ENCODE results near the gene OPN1LW.
"Not testable (repeated sequence)": the region's sequence is repeated elsewhere in the genome, so short reads cannot be mapped to it uniquely, and the experiment has no call there.

Gene OPN1LW

GRCh38 chrX:154140742-154141141 lies 3.3 kb upstream of the OPN1LW start:
- DNase-seq (ENCODE audit: low read depth) = no peak
- TF ChIP-seq CTCF (IDR thresholded peaks at IDR 0.05; ENCODE audit: low read depth, low read length, missing control alignments) = no peak
- in situ Hi-C loops (cut with HindIII; ENCODE audit: low sequenced_read_pairs) = no loop called here
- H3K4me3 ChIP-seq (ENCODE audit: low read depth, low read length) = no peak overlapping the region

- in situ Hi-C loops (cut with HindIII; ENCODE audit: low sequenced_read_pairs) = no loop called here
- DNase-seq (ENCODE audit: low read depth) = no peak
- no peak for TF ChIP-seq CTCF (IDR thresholded peaks at IDR 0.05; ENCODE audit: low read depth, low read length, missing control alignments)
- no peak overlapping the region for H3K4me3 ChIP-seq (ENCODE audit: low read depth, low read length)
These were observed 1.7 kb upstream of the OPN1LW start for GRCh38 chrX:154142386-154142785.

GRCh38 chrX:154142950-154143745 lies 895 bp upstream of the OPN1LW start:
- in situ Hi-C loops (cut with HindIII; ENCODE audit: low sequenced_read_pairs) = no loop called here
- H3K4me3 ChIP-seq (ENCODE audit: low read depth, low read length) = no peak overlapping the region
- no peak for DNase-seq (ENCODE audit: low read depth)
- TF ChIP-seq CTCF (IDR thresholded peaks at IDR 0.05; ENCODE audit: low read depth, low read length, missing control alignments) = no peak

GRCh38 chrX:154151030-154151429 lies 7.0 kb downstream of the OPN1LW start:
- in situ Hi-C loops (cut with HindIII; ENCODE audit: low sequenced_read_pairs); H3K4me3 ChIP-seq (ENCODE audit: low read depth, low read length); DNase-seq (ENCODE audit: low read depth): not testable (repeated sequence)

GRCh38 chrX:154156221-154156620 lies 12.2 kb downstream of the OPN1LW start:
- DNase-seq (ENCODE audit: low read depth); in situ Hi-C loops (cut with HindIII; ENCODE audit: low sequenced_read_pairs); H3K4me3 ChIP-seq (ENCODE audit: low read depth, low read length): not testable (repeated sequence)

- DNase-seq (ENCODE audit: low read depth); H3K4me3 ChIP-seq (ENCODE audit: low read depth, low read length); in situ Hi-C loops (cut with HindIII; ENCODE audit: low sequenced_read_pairs): not testable (repeated sequence)
These were observed 13.2 kb downstream of the OPN1LW start for GRCh38 chrX:154157207-154157606.

DNA sequence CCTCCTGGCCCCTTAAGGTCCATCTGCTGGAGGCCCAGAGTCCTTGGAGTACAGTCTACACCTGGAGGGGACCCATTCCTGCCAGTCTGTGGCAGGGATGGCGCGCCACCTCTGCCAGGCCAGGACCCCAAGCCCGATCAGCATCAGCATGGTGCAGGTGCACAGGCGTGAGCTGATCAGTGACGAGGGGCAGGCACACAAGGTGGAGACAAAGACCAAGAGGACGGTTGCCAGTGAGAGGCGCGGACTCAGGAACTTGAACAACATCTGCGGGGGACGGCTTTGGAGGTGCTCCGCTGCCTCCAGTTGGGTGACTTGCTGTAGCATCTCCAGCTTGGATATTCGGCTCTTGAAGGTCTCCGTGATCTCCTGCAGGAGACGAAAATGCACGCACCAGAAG lies 15.3 kb downstream of the OPN1LW start:
- H3K4me3 ChIP-seq (ENCODE audit: low read depth, low read length); DNase-seq (ENCODE audit: low read depth); in situ Hi-C loops (cut with HindIII; ENCODE audit: low sequenced_read_pairs): not testable (repeated sequence)

GRCh38 chrX:154164902-154165301 lies 20.9 kb downstream of the OPN1LW start:
- DNase-seq (ENCODE audit: low read depth); in situ Hi-C loops (cut with HindIII; ENCODE audit: low sequenced_read_pairs); H3K4me3 ChIP-seq (ENCODE audit: low read depth, low read length): not testable (repeated sequence)

DNA sequence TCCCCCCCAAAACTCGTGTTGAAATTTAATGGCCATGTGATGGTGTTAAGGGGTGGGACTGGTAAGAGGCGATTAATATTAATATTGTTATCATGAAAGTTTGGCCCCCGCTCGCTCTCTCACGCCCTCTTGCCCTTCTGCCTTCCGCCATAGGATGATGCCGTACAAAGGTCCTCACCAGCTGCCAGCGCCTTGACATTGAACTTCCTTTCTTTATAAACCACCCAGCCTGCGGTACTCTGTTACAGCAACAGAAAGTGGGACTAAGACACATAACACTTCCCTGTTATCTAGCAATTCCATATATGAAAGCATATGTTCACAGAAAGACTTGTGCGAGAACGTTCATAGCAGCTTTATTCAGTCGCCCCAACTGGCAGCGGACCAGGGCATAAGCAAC lies 24.3 kb downstream of the OPN1LW start:
- in situ Hi-C loops (cut with HindIII; ENCODE audit: low sequenced_read_pairs); DNase-seq (ENCODE audit: low read depth); H3K4me3 ChIP-seq (ENCODE audit: low read depth, low read length): not testable (repeated sequence)

DNA sequence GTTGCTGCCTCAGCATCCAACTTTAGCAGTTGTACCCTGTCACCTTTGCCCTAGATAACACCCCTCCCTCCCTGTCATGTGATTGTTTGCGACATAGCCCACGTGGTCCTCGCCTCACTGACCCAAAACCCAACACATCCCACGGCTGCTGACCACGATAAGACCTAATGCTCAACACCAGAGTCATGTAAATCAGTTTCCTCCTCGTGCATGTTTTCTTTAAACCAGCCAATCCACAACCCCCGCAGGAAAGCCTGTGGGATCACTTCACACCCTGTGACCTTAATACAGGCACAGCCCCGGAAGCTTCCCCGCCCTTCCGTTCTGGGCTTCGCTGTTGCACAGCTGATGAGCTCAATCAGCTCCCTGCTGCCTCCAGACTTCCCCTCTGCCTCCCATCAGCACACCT lies 28.5 kb downstream of the OPN1LW start:
- in situ Hi-C loops (cut with HindIII; ENCODE audit: low sequenced_read_pairs); H3K4me3 ChIP-seq (ENCODE audit: low read depth, low read length); DNase-seq (ENCODE audit: low read depth): not testable (repeated sequence)

DNA sequence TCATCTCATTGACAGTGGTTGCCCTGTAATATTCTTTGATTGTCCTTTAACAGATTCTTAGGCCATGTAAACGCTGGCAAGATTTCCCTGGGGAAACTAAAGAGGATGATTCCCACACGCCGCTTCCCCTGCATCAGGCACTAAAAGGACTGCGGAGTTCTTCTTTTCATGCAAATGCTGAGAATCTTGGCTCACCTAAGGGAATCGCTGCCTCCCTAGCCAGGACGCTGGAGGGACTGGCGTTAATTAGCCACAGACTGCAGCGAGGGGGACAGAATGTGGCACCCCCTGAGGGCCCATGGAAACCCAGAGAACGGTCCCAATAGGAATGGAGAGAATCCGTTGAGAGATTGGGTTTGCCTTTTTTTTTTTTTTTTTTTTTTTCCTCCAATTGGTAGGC lies 30.3 kb downstream of the OPN1LW start:
- DNase-seq (ENCODE audit: low read depth); H3K4me3 ChIP-seq (ENCODE audit: low read depth, low read length); in situ Hi-C loops (cut with HindIII; ENCODE audit: low sequenced_read_pairs): not testable (repeated sequence)

- in situ Hi-C loops (cut with HindIII; ENCODE audit: low sequenced_read_pairs); H3K4me3 ChIP-seq (ENCODE audit: low read depth, low read length); DNase-seq (ENCODE audit: low read depth): not testable (repeated sequence)
These were observed 38.3 kb downstream of the OPN1LW start, which contains the start of gene OPN1MW for GRCh38 chrX:154182296-154182695. Gene OPN1MW, plus strand, starts transcription at chrX:154182596. Its CDS starts 82 bp downstream, at chrX:154182678.

GRCh38 chrX:154183794-154184193 lies 39.8 kb downstream of the OPN1LW start:
- in situ Hi-C loops (cut with HindIII; ENCODE audit: low sequenced_read_pairs); DNase-seq (ENCODE audit: low read depth); H3K4me3 ChIP-seq (ENCODE audit: low read depth, low read length): not testable (repeated sequence)

DNA sequence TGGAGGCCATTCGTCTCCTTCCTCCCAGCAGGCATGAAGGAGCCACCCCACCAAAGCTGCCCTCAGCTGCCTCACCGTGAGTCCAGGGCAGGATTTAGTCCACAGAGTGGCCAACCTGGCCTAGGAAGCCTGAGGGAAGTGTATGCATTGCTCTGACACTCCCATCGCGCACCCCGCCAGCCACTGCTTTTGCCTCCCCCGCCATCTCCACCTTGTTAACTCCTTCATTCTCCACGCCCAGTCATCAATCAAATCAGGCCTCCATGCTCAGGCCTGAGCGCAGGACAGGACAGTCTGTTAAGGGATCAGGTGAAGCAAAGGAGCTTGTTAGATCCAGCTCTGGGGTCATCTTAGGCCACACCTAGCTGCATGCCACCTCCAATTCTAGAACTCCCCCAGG lies 48.8 kb downstream of the OPN1LW start:
- H3K4me3 ChIP-seq (ENCODE audit: low read depth, low read length); DNase-seq (ENCODE audit: low read depth); in situ Hi-C loops (cut with HindIII; ENCODE audit: low sequenced_read_pairs): not testable (repeated sequence)
